ENCODE data around the gene SDK1. TPM values are rescaled to one million over a fixed set of nuclear protein-coding genes. Genes with fewer than 3 reads are reported as not detected.
A peak's percentile ranks its signal among the peaks of the same experiment; 100 is the strongest.
"Not testable (repeated sequence)": the region's sequence is repeated elsewhere in the genome, so short reads cannot be mapped to it uniquely, and the experiment has no call there.

The SDK1 gene
- total RNA-seq, 1 donor from 2014 or later, result 9.9 TPM

DNA sequence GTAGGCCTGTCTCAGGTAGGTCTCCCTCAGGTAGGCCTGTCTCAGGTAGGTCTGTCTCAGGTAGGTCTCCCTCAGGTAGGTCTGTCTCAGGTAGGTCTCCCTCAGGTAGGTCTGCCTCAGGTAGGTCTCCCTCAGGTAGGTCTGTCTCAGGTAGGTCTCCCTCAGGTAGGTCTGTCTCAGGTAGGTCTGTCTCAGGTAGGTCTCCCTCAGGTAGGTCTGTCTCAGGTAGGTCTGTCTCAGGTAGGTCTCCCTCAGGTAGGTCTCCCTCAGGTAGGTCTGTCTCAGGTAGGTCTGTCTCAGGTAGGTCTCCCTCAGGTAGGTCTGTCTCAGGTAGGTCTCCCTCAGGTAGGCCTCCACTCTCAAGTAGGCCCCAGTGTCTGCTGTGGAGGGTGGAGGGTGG lies 281.1 kb downstream of the SDK1 start:
- not testable (repeated sequence) for DNase-seq

DNA sequence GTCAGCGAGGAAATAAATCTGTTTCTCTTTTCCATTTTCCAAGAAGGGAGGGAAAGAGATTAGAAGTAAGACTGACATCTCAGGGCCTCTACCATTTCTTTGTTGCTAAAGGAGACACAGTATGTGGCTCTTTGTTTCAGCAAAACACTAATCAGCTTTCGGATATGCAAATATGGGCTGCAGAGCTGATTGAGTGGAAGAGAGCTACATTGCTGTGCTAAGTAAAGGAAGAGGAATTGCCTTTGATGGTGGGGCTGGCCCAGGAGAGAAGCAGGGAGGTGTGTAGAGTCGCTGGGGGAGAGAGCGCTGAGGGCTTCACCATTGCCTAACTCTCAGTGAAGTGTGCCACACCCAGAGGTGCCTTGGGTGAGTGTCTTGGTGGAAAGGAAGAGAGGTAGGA lies 284.8 kb downstream of the SDK1 start:
- DNase-seq, result no peak

DNA sequence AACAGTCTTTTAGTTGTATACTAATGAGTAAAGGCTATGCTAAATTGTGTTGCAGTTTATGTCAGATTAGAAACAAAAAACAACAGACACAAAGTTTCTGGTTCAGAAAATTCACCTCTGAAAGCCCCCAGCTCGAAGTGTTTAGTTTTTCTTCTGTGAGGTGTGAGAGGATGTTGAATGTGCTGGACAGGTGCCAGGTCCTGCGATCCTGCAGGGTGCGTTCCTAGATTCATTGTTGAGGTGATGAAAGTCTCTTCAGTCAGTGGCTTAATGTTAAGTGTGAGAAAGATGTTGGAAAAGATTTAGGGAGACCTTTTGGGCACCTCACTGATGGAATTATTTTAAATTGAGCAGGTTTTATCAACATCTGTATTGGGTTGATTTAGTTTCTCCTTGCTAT lies 287.3 kb downstream of the SDK1 start:
- no peak for DNase-seq

DNA sequence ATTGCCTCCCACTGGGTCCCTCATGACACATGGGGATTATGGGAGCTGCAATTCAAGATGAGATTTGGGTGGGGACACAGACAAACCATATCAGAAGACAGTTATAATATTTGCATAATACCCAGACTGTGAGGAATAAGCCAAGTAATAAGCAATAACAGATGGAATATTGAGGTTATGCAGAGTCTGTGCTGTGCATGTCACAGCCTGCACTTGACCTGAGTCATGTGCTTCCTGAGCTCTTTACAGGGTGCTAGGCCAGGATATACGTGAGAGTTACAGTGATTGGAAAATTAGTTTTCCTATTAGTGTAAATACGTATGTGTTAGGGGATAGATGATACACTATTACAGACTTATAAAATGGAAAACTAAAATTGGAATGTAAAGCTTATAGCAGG lies 288.7 kb downstream of the SDK1 start:
- no peak for DNase-seq

DNA sequence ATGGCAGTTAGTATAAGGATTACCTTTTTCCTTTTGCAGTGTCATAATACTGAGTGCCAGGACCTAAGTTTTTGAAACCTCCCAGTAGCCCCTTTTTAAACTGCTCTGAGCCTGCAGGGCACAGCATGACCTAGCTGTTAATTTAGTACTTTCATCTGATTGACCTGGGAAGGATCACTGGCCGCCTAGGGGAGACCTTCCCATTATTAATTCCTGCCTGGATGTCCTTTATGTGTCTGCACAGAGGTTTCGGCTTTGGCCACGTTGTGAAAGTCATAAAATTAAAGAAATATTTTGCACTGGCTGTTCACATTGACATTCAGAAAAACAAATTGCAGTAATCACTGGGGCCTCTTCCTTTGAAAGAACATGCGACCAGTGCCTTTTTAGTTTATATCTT lies 290.2 kb downstream of the SDK1 start:
- DNase-seq, result no peak

DNA sequence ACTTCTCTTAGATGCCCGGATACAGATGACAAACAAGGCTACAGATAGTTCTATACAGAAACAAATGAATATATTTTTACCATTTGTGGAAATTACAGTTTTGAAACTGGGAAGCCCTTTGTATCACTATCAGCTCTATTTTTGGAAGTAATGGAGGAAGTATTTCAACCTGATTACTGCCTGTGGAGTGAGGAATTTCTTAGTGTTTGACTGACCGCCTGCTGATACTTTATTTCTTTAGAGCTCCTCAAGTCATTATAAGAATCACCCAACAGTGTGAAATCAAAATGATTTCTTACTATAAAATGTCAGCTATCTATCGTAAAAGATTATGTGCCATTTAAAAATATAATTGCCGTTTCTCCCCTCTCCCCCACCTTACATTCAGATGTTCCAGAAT lies 290.9 kb downstream of the SDK1 start:
- DNase-seq, result no peak

DNA sequence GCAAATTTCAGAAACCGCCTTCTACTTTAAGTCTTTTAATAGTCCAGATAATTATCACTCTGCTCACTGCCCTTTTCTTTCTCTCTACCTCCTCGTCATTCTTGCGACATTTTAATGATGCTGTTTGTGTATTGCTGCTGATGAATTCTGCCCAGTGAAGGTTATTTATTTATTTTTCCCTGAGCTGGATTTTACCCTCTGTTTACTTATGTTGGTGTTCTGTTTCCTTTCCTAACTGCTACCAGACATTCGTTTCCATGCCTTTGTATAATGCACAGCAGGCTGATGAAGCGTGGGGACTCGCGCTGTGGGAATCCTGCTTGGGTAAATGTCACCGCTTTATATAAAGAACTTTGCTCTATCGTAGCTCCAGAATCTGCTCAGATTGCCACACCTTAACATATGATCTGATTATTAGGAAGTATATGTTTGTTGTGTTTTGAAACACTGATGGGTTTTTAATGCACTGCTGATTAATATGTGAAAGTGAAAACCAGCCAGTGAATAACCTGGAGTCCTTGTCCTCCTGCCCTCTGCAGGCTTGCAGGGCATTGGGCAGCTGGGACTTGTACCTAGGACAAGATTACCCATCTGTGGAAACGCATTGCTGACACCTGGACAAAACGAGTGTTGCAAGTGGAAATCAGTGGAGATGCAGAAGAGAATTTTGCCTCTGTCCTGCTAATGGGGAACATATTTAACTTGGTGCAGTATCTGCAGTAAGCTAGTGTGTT lies 291.5 kb downstream of the SDK1 start:
- no peak for DNase-seq

DNA sequence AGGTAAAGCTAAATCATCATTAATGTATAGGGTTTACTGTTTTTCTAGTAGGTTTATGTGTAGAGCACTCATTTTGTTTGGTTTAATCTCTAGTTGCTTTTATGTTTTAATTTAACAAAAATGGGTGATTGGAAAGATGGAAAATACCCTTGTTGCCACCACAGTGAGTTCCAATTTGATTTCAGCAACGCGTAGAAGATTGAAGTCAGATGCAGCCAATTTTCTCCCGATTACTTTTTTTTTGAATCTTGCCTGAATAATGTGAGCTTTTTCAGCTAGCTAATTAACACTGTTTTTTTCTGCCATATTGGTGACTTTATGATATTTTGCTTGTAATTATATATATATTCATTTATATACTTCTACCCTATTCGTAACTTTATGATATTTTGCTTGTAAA lies 293.8 kb downstream of the SDK1 start:
- DNase-seq, result no peak

DNA sequence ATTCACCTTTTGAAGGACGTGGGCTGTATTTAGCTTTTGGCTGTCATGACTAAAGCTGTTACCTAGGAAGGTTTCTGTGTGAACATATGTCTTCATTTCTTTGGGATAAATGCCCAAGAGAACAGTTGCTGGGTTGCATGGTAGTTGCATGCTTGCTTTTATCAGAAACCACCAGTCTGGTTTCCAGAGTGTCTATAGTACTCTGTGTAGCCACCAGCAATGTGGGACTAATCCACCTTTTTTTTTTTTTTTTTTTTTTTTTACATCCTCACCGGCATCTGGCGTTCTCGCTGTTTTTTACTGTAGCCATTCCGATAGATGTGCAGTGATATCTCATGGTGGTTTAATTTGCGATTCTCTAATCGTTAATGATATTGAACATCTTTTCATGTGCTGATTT lies 297.8 kb downstream of the SDK1 start:
- no peak for DNase-seq

DNA sequence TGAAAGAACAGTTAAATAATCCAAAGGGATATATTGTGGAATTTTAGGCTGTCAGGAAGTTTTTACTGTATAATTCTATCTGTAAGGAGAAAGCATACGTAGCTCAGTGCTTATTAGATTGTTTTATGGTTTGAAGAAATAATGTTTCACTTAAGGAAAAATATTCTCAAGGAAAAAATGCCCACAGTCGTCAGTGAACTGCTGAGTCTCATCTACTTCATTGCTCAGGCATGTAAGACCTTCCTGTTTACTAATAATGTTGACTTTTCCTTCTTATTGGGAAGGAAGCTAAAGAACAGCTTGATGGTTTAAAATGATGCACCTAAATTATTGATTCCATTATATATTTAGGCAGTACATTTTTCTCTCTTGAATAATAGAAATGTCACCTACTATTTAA lies 304.2 kb downstream of the SDK1 start:
- no peak for DNase-seq

DNA sequence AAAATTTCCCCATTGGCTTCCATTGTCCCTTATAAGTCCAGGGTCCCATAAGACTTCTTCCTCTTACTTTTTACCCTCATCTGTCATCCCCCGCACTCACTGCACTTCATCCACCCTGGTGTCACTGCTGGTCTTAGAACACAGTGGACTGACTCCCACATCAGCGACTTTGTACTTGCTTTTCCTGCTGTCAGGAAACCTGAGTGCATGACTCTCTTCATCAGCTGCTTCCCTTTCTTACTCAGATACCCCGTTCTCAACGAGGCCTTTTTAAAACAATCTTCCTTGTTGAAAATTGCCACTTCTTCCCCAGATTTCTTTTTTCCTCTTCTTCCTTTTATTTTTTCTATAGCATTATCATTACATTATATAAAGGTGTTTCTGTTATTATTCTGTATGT lies 305.4 kb downstream of the SDK1 start:
- DNase-seq, result no peak

DNA sequence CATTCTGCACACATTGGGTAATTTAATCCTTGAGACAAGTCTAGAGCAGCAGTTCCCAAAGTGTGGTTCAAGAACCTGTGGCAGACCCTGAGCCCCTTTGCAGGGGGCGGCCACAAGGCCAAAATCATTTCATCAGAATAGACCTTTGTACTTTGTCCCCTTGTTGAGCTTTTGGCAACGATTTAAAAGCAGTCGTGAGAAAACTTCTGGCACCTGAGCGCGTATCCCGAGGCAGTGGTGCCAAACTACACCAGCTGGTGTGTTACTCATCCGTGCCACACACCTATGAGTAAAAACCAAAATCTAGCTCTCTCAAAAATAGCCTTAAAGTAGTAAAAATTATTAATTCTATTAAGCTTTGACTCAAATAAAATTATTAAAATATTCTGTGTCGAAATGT lies 306.8 kb downstream of the SDK1 start:
- DNase-seq, result no peak

DNA sequence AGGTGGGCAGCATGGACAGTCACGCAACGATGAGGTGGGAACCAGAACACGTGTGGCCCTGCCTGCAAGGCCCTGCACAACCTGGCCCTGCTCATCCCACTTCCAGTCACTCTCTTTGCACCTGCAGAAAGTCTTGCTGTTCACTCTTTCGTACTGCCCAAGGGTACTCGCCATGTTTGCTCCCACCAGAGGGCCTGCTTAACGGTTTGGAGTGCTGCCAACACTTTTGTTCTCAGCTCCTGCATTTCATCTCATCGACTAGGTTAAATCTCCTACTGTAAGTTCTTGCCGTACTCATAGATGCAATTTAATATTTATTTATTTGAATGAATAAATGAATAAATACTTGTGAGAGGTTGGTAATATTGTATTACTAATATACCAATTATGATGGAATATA lies 315.3 kb downstream of the SDK1 start:
- DNase-seq, result peak; percentile 14

DNA sequence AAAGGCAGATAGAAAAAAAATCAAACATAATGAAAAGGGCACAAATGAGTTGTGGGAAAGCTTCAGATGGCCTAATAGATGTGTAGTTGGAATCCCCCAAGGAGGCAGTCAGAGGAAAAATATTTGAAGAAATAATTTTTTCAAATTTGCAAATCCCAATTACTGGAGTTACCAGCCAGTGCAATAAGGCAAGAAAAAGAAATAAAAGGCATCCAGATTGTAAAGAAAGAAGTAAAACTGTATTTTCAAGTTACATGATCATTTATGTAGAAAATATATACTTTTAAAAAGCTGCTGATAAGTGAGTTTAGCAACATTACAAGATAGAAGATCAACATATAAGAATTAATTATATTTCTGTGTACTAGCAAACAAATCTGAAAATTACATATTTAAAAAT lies 329.0 kb downstream of the SDK1 start:
- no peak for DNase-seq

DNA sequence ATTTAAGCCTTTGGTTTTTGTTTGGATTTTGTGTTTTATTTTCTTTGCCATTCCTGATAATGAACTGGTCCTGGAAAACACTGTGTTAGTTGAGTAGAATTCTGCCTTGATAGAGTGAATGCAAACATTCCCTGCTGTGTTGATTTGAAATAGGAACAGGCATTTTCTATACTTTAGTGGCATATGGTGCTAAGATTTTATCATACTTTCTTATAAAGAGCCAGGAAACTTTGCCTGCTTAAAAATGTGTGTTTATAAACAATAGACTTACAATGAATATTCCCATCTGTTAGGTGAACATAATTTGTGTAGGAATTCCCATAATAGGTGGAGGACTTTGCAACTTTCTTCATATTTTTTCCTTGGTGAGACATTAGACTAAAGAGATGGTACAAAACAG lies 333.3 kb downstream of the SDK1 start:
- DNase-seq, result no peak

DNA sequence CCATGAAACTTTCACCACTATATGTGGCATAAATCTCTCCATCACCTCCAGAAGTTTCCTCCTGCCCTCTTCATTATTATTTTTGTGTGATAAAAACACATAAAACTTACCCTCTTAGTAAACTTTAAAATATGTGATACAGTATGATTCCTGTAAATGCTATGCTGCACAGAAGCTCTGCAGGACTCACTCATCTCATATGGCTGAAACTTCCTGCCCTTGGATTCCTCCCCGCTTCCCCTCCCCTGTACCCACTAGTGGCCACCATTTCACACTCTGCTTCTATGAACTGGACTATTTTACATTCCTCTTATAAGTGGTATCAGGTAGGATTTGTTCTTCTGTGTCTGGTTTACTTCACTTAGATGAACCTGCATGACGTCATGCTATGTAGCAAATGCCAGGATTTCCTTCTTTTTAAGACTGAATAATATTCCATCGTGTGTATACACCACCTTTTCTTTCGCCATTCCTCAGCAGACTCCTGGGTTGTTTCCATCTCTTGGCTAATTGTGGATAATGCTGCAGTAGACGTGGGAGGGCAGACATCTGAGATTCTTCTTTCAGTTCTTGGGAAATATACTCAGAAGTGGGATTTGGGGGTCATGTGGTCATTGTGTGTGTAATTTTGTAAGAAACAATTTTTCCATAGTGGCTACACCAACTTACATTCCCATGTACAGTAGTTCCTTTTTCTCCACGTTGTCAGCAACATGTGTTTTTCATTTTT lies 335.2 kb downstream of the SDK1 start:
- no peak for DNase-seq

DNA sequence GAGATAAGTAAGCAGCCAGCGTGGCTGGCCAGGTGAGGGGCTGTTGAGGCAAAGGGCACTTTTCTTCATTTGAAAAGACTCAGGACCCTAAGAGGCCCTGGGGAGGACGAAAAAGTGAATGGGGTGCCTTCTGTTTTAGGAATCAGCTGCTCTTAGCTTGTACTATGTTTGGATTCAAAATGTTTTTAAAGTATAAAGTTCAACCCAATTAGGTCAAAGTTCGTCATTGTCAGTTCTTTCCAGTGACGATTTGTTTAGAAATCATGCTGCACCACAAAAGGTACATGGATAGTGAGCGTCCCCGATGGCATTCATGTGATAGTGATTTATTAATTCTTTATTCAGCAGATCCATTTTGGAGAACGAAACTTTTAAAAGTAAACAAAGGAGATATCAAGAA lies 338.2 kb downstream of the SDK1 start:
- DNase-seq, result no peak

DNA sequence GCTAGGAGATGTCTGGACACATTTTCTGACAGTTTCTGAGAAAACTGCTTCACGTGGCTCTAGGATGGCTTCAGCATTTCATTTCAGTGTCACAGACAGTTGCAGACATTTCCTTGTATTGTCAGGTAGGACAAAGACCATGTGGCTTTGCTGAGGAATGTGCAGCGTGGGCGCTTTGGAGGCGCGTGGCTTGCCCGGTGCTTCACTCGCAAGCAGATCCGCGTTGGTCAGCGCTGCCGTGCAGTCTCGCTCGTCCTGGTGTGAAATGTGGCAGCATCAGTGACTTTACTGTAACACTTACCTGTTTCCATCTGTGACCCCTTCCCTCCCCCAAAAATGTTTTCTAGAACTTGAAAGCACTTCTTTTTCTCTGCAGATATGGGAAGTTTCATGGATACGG lies 340.5 kb downstream of the SDK1 start:
- no peak for DNase-seq

DNA sequence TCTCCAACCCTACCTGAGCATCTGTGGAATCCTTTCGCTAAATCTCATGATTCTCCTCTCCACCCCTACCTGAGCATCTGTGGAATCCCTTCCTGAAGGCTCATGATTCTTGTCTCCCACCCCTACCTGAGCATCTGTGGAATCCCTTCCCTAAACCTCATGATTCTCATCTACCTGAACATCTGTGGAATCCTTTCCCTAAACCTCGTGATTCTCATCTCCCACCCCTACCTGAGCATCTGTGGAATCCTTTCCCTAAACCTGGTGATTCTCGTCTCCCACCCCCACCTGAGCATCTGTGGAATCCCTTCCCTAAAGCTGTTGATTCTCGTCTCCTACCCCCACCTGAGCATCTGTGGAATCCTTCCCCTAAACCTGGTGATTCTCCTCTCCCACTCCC lies 342.0 kb downstream of the SDK1 start:
- no peak for DNase-seq

DNA sequence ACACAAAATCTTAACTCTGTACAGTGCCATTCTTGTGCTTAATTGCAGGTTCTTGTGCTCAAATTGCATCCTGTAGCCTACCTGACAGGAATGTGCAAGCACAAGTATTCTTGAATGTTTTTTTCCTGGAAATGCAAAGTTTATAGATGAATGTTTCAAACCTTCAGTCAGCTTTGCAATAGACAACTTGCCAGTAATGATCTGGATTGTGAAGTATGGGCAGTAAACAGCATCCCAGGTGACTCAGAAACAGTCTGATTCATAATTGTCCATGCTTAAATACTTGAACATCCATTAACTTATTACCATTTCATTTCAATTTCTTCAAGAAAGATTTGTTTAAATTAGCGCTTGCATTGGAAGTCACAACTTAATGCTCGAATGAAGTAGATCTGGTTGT lies 347.2 kb downstream of the SDK1 start:
- DNase-seq, result no peak

DNA sequence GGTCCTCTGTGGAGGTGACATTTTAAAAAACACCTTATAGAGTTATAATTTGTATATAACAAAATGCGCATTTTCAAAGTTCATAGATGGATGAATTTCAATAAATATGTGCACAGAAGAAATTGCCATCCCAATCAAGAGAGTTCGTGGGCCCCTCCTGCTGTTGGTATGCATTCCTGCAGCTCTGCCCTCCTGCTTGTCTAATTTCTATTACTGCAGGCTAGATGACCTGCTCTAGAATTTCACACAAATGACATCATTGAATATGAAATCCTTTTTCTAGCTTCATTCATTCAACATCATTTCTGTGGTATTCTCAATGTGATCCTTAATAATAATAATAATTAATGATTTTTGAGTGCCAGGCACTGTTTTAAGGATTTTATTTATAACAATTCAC lies 348.2 kb downstream of the SDK1 start:
- DNase-seq, result no peak

DNA sequence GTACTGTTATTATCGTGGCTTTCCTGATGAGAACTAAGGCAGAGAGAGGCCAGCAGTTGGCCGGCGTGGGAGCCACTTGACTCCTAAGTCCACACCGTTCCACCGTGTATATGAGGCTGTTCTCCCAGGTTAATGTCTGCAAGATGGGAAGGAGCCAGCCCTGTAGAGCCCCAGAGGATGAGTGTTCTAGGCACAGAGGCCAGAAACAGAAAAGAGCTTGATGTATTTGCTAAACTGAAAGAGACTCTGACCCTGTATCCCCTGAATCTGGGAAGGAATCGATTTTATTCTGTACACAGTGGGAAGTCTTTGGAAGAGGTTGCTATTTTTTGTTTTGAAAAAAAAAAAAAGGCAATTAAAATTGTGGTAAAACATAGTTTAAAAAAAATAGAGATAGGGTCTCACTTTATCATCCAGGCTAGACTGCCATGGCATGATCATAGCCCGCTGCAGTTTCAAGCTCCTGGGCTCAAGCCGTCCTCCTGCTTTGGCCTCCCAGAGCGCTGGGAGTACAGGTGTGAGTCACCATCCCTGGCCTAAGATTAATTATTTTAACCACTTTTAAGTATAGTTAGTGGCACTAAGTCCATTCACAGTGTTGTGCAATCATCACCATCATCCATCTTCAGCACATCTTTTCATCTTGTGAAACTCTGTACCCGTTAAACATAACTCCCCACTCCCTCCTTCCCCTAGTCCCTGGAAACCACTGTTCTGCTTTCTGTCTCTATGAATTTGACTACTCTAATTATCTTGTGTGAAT lies 348.8 kb downstream of the SDK1 start:
- no peak for DNase-seq

DNA sequence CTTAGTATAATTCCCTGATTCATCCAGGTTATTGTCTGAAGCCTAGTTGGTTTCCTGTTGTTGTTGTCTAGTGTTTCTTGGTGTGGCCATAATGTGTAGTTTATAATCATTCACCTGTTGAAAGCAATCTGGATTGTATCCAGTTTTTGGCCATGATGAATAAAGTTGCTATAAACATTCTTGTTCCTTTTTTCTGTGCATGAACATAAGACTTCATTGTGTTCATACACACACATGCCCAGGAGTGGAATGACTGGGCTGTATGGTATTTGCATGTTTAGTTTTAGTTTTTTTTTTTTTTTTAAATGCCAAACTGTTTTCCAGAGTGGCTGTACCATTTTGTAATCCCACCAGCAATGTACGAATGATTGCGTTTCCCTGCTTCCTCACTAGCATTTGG lies 349.8 kb downstream of the SDK1 start:
- DNase-seq, result peak; percentile 9

DNA sequence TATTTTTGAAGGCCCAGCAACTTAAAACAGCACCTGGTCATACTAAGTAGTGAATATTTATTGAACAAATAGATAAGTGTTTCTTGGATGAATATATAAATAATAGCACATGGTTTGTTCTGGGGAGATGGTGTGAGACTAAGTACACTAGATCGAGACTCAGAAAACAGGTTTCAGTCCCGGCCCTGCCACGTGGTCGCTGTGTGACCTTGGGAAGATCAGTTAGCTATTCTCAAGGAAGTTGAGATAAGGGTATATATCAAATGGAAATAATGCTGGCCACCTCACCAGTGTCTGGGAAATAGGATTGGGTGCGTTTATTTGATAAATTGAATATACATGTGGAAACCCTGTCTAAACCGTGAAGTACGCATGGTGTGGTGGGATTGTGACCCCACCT lies 354.6 kb downstream of the SDK1 start:
- DNase-seq, result no peak

Data from tongue (tissue), 2 donors.